IPS-NIHi11 (cell line): ENCODE results near the gene SH2D1B.
"Not testable (repeated sequence)": the region's sequence is repeated elsewhere in the genome, so short reads cannot be mapped to it uniquely, and the experiment has no call there.

ENCODE experiments used
- DNase-seq: peaks from one replicate; pipeline ENCODE4 v3.0.0; 2012; ENCODE audit warnings: mixed read lengths, low spot score

Gene SH2D1B

GRCh38 chr1:162361349-162361748, 50.6 kb downstream of the SH2D1B start:
- no peak for DNase-seq

GRCh38 chr1:162360874-162361260, 51.1 kb downstream of the SH2D1B start:
- DNase-seq, result no peak

GRCh38 chr1:162360237-162360873, 51.6 kb downstream of the SH2D1B start:
- no peak for DNase-seq

- no peak for DNase-seq
Measured at GRCh38 chr1:162359523-162360236, 52.3 kb downstream of the SH2D1B start.

- no peak for DNase-seq
Measured at GRCh38 chr1:162358928-162359327, 53.0 kb downstream of the SH2D1B start.

GRCh38 chr1:162357681-162358266, 54.2 kb downstream of the SH2D1B start:
- peak; percentile 73 for DNase-seq

- peak; percentile 31 for DNase-seq
Measured at GRCh38 chr1:162353702-162354101, 58.2 kb downstream of the SH2D1B start.

GRCh38 chr1:162353078-162353477, 58.9 kb downstream of the SH2D1B start:
- DNase-seq, result no peak

- DNase-seq, result not testable (repeated sequence)
Measured at GRCh38 chr1:162351874-162352273, 60.1 kb downstream of the SH2D1B start.

- DNase-seq, result no peak
Measured at GRCh38 chr1:162351246-162351842, 60.6 kb downstream of the SH2D1B start.

GRCh38 chr1:162349635-162350330, 62.2 kb downstream of the SH2D1B start:
- no peak for DNase-seq

GRCh38 chr1:162347281-162347680, 64.7 kb downstream of the SH2D1B start:
- no peak for DNase-seq
